Glutamatergic neuron (in vitro differentiated cells): Measurements from ENCODE around the gene KIF1A. TPM values are rescaled to one million over a fixed set of nuclear protein-coding genes. Genes with fewer than 3 reads are reported as not detected.

Experiments
- DNase-seq: peaks from one replicate; pipeline ENCODE4 v3.0.0; 2022
- H3K27ac Mint-ChIP-seq: one replicate; pipeline ENCODE4 v1.8.0; 2020; ENCODE audit warnings: mild to moderate bottlenecking, mixed read lengths, inconsistent platforms; ENCODE audit not compliant: unreplicated experiment
- H3K27me3 Mint-ChIP-seq: one replicate; pipeline ENCODE4 v1.8.0; 2020; ENCODE audit warnings: mild to moderate bottlenecking, moderate library complexity, mixed read lengths, inconsistent platforms; ENCODE audit not compliant: unreplicated experiment
- H3K36me3 Mint-ChIP-seq: one replicate; pipeline ENCODE4 v1.8.0; 2020; ENCODE audit warnings: mild to moderate bottlenecking, mixed read lengths, inconsistent platforms; ENCODE audit not compliant: unreplicated experiment
- H3K4me1 Mint-ChIP-seq: one replicate; pipeline ENCODE4 v1.8.0; 2020; ENCODE audit warnings: mild to moderate bottlenecking, low read depth, mixed read lengths, inconsistent platforms; ENCODE audit not compliant: unreplicated experiment
- H3K4me3 Mint-ChIP-seq: one replicate; pipeline ENCODE4 v1.8.0; 2020; ENCODE audit warnings: mild to moderate bottlenecking, mixed read lengths, inconsistent platforms; ENCODE audit not compliant: unreplicated experiment
- H3K9me3 Mint-ChIP-seq: one replicate; pipeline ENCODE4 v1.8.0; 2020; ENCODE audit warnings: mild to moderate bottlenecking, moderate library complexity, mixed read lengths, inconsistent platforms; ENCODE audit not compliant: unreplicated experiment
- CTCF ChIP-seq: fragments of 200-600 bp; sonication (generic); IDR thresholded peaks from one replicate; pipeline ENCODE4 v1.5.0; 2021; ENCODE audit not compliant: partially characterized antibody, unreplicated experiment
- long read RNA-seq: library from polyadenylated mRNA; unstranded; transcript quantifications from one replicate; pipeline ENCODE4 v2.0.0, GENCODE V29; 2020; ENCODE audit not compliant: unreplicated experiment
- total RNA-seq: library from RNA; stranded (reverse); fragmentation: NEBNext Ultra II Directional; extraction: Animal tissue kit (Norgen Biotek cat#: 25700); gene quantifications from one replicate; pipeline ENCODE4 v1.2.1, GENCODE V29; 2021; ENCODE audit not compliant: unreplicated experiment

Gene KIF1A, protein sequence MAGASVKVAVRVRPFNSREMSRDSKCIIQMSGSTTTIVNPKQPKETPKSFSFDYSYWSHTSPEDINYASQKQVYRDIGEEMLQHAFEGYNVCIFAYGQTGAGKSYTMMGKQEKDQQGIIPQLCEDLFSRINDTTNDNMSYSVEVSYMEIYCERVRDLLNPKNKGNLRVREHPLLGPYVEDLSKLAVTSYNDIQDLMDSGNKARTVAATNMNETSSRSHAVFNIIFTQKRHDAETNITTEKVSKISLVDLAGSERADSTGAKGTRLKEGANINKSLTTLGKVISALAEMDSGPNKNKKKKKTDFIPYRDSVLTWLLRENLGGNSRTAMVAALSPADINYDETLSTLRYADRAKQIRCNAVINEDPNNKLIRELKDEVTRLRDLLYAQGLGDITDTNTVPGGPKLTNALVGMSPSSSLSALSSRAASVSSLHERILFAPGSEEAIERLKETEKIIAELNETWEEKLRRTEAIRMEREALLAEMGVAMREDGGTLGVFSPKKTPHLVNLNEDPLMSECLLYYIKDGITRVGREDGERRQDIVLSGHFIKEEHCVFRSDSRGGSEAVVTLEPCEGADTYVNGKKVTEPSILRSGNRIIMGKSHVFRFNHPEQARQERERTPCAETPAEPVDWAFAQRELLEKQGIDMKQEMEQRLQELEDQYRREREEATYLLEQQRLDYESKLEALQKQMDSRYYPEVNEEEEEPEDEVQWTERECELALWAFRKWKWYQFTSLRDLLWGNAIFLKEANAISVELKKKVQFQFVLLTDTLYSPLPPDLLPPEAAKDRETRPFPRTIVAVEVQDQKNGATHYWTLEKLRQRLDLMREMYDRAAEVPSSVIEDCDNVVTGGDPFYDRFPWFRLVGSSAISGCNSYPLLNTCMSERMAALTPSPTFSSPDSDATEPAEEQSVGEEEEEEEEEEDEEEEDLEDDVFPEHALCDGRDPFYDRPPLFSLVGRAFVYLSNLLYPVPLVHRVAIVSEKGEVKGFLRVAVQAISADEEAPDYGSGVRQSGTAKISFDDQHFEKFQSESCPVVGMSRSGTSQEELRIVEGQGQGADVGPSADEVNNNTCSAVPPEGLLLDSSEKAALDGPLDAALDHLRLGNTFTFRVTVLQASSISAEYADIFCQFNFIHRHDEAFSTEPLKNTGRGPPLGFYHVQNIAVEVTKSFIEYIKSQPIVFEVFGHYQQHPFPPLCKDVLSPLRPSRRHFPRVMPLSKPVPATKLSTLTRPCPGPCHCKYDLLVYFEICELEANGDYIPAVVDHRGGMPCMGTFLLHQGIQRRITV (N-terminal part only)
- 439 TPM for total RNA-seq
- long read RNA-seq, partial matches to known transcripts: 35 of 62 reads
- long read RNA-seq, other reads (novel, unspliced or antisense): 27 of 62 reads

DNA sequence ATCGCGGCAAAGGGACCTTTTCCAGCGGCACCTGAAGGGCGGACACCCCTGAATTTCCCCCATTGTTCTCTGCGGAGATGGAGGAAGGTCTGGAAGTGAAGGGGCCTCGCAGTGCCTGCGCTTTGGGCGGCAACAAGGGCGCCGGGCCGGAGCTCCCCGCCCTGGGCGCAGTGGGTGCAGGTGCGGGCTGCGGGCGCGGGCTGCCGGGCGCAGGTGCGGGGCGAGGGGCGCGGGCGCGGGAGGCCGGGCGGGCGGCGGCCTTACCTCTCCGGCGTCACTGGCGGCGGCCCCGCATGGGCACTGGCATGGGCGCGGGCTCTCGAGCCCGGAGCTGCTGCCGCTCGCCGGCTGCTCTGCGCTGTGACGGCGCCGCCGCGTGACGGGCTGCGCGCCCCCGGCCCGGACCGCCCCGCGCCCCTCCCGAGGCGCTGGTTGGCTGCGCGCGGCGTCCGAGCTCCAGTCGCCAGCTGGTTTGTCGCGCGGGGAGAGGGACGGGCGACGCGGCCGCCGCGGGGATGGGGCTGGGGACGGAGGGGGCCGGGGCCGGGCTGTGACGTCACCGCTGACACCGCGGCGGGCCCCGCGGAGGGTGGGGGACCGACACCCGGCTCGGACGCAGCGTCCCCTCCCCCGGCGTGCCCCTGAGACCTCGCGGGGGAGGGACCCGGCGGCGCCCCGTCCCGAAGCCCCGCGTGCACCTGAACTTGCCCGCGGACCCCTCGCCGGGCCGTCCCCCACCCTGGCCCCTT is at the start of gene KIF1A:
KIF1A (minus strand) TSS at position 362 of the 749 bp plus-strand sequence. CDS start 22,467 bp downstream, outside the sequence.
- peaks cover 22% of the 10 kb centered on the region for H3K27me3 Mint-ChIP-seq
- TF ChIP-seq CTCF: no peak
- H3K36me3 Mint-ChIP-seq: peaks cover 8% of the 10 kb centered on the region
- DNase-seq: peak; percentile 94
- peak within 1 kb of the TSS; percentile 79 for H3K4me3 Mint-ChIP-seq
- peaks cover 14% of the 10 kb centered on the region for H3K4me1 Mint-ChIP-seq
- peak within 1 kb of the TSS; percentile 75 for H3K27ac Mint-ChIP-seq
- H3K9me3 Mint-ChIP-seq: peaks cover 11% of the 10 kb centered on the region

DNA sequence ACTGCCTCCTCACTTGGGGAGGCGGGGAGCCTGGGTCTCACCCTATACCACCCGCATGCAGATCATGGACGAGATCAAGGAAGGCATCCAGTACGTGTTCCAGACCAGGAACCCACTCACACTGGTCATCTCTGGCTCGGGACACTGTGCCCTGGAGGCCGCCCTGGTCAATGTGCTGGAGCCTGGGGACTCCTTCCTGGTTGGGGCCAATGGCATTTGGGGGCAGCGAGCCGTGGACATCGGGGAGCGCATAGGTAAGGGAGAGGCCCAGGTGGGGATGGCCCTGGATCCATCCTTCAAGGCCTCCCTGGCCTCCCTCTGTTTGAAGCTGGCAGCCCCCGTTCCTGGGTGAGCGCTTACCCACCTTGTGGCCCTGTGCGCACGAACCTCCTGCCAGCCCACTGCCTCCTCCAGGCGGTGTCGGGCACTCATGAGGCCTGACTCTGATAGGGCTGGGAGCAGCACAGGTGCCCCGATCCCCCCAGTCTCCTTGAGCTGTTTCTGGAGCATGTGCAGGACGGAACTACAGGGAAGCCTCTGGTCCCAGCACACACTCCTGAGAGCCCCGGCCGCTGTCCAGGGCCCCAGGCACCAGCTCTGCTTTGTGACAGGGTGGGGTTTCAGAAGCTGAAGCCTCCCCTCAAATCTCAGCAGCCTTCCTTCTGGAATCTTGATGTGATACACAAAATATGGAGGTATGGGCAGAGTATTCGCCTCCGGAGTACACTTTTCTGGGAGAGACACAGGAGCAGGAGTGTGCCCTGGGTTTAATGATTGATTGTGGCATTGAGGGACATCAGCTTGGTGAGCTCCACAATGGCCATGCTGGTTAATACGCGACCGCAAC is 49.3 kb upstream of the KIF1A start:
- H3K27me3 Mint-ChIP-seq: peaks cover 6% of the 10 kb centered on the region

GRCh38 chr2:240868286-240869108 is 48.5 kb upstream of the KIF1A start, which contains the start of gene AGXT:
TSS of gene AGXT (plus strand) at chr2:240868824. CDS start at chr2:240868866, 42 bp downstream.
- H3K27me3 Mint-ChIP-seq: peaks cover 6% of the 10 kb centered on the region
- no peak for DNase-seq

More for the DNA sequence above, 49.3 kb upstream of the KIF1A start:
- DNase-seq: no peak
- H3K36me3 Mint-ChIP-seq: no peaks in the 10 kb centered on the region
- TF ChIP-seq CTCF: no peak
- no peaks in the 10 kb centered on the region for H3K4me1 Mint-ChIP-seq
- H3K27ac Mint-ChIP-seq: no peak overlapping the region
- H3K4me3 Mint-ChIP-seq: no peak overlapping the region
- H3K9me3 Mint-ChIP-seq: peaks cover 4% of the 10 kb centered on the region

More at GRCh38 chr2:240868286-240869108, 48.5 kb upstream of the KIF1A start, which contains the start of gene AGXT:
- TF ChIP-seq CTCF: no peak
- Mint-ChIP-seq H3K27ac (peak within 1 kb of the TSS; percentile 69), H3K4me3 (no peak within 1 kb of the TSS), H3K4me1 (no peaks in the 10 kb centered on the region), H3K36me3 (no peaks in the 10 kb centered on the region), H3K9me3 (peaks cover 4% of the 10 kb centered on the region)
